ENCODE data around the gene MASP2.
"Not testable (repeated sequence)": the region's sequence is repeated elsewhere in the genome, so short reads cannot be mapped to it uniquely, and the experiment has no call there.

MASP2 gene

DNA sequence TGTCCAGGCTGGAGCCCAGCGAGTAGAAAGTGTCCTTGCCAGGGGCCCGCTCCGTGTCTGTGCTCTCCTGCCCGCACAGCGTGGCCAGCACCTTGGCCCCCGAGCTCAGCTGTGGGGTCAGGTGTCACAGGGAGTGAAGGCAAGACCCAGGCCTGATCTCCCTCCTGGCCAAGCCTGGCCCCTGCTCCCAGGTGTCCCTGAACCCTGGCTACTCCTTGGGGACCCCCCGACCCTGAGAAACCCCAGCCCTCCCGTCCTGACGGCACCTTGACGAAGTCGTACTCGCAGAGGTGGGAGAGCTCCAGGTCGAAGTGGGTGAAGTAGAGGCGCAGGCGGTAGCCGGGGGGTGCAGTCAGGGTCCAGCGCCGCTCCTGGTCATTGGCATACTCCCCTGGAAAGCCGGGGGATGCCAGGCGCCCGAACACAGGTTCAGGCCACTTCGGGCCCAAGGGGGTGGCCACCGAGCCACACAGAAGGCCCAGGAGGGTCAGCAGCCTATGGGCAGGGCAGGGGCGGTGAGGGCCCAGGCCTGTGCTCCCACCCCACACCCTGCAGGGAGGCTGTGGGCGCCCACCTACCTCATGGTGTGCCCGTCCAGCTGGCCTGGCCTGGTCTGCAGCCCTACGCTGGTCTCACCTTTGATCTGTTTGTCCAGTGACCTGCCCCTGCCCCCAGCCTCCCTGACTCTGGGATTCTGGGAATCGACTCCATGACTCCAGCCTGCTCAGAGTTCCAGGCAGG lies at the start of gene MASP2:
MASP2 (minus strand) TSS at position 615 of the 741 bp plus-strand sequence; CDS start at position 583, 32 bp downstream.
- in situ Hi-C loops (cut with MboI; ENCODE audit: low sequenced_read_pairs) = loop anchor here (25.0 kb wide), 1 partner anchor 591 kb away; no protein-coding TSS in a partner anchor

DNA sequence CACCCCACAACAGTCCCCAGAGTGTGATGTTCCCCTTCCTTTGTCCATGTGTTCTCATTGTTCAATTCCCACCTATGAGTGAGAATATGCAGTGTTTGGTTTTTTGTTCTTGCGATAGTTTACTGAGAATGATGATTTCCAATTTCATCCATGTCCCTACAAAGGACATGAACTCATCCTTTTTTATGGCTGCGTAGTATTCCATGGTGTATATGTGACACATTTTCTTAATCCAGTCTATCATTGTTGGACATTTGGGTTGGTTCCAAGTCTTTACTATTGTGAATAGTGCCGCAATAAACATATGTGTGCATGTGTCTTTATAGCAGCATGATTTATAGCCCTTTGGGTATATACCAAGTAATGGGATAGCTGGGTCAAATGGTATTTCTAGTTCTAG lies 36.7 kb upstream of the MASP2 start:
- in situ Hi-C loops (cut with MboI; ENCODE audit: low sequenced_read_pairs) = not testable (repeated sequence)

DNA sequence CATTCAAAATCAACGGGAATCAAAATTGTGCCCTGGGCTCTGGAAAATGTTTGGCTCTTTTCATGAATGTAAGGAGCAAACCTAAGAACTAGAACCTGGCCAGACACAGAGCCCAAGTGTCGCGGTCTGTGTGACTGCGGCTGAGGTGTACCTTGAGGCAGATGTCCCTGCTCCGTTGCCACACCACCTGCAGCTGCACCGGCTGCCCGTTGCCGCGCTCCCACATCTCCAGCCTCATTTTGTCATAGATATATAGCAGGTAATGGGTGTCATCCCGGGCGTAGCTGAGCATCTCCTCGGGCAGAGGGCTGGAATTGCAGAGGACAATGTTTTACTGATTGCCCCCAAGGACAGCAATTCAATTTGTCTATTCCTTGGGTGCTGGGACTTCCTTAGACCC lies 33.9 kb upstream of the MASP2 start:
- in situ Hi-C loops (cut with MboI; ENCODE audit: low sequenced_read_pairs) = no loop called here

DNA sequence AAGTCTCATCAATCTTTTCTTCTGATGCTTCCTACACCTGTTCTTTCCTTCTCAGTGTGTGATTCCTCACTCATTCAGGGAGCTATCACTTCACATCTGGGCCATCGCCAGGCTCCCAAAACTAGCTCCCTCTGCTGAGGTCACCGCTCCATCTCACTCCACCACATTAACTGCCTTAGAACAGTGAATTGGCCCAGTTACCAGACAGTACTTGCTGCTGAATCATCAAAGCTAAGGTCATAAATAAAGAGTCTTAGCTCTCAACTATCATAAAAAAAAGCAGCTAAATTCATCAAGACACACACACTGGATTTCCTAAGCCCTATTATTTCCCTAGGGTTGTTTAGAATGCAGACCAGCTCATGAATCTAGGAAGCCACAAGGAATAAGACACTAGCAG lies 31.6 kb upstream of the MASP2 start:
- in situ Hi-C loops (cut with MboI; ENCODE audit: low sequenced_read_pairs) = no loop called here

DNA sequence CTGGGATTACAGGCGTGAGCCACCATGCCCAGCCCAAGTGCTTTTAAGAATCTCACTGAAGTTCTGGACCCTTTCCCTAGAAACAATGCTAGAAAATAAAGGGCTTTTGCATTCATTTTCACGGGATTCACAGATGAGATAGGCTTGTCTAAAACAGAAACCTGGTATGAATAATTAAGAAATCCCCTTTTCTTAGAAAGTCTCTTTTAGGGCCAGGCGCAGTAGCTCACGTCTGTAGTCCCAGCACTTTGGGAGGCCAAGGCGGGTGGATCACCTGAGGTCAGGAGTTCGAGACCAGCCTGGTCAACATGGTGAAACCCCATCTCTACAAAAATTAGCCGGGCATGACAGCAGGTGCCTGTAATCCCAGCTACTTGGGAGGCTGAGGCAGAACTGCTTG lies 26.4 kb upstream of the MASP2 start:
- in situ Hi-C loops (cut with MboI; ENCODE audit: low sequenced_read_pairs) = not testable (repeated sequence)

DNA sequence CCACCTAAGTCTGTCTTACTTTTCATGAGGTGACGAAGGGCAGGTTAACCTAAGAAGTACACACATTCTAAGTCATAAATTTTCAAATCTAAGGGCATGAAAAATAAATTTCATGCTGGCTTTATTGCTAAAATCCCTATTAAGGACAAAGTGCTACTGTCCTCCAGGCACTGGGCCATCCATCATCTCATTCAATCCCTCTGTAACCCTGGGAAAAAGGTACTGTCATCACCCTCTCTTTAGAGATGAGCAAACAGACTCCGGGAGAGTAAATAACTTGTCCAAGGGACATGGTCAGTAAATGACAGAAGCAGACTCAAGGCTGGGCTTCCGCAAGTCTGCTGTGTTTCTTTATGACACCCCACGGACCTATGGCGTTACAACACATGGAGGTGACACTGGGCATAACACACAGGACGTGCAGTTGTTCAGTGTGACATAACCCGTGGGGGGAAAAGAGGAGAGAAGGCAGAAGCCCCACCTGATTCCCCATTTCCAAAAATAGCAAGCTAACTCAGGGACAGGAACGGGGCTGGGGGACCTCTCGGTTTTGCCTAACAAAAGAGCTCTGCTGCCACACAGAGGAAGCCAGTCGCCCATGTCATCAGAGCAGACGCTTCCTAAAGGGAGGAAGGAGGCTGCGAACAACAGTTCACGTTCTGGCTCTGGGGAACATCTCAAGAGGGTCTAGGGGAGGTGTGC lies 25.3 kb upstream of the MASP2 start:
- in situ Hi-C loops (cut with MboI; ENCODE audit: low sequenced_read_pairs) = no loop called here

DNA sequence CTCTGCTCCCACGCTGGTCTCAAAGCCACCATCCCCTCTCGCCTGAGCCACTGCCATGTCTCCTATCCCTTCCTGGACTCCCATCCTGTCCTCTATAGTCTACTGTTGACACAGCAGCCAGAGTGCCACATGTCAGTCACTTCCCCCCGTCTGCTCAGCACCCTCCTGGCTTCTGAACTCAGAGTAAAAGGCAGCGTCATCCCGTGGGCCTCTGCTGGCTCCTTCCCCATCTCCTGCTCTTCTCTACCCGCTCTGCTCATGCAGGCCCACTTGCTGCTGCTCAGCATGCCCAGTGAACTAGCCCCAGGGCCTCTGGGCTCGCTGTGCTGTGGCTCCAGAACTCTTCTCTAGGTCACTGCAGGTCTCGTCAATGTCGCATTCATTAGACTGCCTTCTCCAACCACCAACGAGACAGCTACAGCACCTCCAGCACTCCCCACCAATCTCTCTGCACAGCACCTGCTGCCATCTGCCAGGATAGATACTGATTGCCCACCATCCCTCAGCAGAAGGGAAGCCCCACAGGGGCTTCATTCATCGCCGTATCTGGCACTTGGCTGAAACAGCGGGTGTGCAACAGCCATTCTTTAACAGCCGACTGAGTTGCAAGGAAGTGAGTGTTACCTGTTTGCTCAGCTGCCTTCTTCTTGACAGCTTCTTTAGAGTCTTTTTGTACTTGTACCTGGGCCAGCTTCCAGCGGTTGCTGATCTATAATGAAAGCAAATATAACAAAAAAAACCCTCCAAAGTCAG lies 24.6 kb upstream of the MASP2 start:
- in situ Hi-C loops (cut with MboI; ENCODE audit: low sequenced_read_pairs) = no loop called here

DNA sequence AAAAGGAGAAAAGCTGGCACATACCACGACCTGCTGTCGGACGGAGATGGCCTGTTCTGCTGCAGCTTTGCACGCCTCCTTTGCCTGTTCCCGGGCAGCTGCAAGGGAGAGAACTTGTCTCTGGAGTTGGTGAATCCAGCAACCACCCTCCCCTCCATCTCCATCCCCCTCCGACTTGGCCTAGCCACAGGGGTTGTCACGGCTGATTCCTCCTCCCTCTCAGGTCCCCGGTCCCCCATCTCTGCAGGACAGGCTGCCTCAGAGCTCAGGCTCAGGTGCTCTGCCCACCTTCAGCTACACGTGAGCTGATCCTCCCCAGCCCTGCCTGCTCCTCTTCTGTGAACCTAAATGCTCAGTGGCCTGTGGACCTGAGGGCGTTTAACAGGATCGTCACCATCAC lies 23.8 kb upstream of the MASP2 start:
- in situ Hi-C loops (cut with MboI; ENCODE audit: low sequenced_read_pairs) = no loop called here

DNA sequence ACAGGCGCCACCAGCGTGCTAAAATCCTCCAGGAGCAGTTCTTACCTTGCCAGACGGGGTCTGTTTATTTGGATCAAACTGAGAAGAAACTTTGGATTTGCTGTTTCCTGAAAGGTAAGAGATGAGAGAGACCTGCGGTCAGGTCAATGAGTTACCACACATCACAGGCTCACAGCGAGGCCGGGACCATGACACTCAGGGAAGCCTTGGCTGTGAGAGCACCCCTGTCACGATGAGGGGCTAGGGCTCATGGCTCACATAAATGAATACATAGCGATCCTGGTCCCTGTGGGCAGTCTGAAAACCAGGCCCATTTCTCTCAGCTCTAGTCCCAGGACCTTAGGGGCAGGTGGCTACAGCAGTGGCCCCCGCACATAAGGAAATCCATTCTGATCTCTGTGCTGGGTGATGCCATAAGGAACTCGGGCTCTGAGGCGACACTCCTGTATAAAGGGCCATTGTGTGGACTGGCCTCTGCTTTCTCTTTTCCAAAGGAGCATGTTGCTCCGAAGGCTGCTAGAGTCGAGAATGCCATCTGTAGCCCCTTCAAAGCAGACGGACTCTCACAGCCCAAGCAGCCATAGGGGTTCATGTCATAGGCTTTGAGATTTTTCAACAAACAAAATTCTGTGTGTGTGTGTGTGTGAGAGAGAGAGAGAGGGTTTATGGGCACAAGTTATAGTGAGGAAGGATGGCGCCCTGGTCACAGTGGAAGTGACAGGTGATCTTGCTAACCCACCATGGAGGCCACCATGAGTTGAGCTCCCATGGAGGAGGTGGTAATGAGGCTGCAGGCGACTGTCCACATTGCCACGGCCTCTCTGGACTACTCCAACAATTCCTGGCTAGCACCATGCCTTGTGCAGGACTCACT lies 21.8 kb upstream of the MASP2 start:
- in situ Hi-C loops (cut with MboI; ENCODE audit: low sequenced_read_pairs) = no loop called here

DNA sequence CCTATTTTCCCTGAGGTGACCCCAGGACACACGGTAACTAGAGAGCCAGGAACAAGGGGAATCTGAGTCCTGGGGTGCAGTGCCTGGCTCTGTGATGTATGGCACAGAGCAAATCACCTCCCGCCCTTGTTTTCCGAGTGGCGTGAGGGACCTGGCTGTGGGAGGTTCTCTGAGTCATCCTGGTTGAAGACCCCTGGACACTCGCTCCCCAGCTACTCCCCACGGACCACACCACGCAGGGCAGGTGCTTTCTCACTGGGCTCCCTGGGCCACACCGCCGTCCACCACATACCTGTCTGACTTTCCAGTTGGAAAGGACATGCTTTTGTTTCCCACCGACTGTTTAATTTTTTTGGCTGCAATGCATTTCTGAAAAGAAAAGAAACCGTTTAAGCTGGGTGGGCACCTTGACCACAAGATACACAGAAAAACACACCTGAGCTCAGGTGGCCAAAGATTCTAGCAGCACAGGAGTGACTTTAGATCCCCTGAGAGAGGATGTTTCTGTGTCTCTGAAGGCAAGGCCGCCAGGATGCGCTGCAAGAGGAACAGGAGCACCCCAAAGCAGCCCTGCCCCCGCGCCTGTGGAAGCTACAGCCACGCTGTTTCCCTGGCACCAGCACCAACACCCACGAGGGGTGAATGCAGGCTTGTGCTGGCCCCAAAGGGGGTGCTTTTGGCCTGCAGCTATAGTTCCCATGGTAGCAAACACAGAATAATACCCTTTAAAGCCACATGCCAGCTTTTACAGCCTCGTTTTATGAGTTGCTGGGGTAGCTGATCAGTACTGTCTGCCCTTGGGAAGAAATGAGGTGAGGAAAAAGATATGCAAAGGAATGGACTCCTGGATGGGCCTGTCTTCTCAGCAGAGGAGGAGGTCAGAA lies 20.9 kb upstream of the MASP2 start:
- in situ Hi-C loops (cut with MboI; ENCODE audit: low sequenced_read_pairs) = no loop called here

DNA sequence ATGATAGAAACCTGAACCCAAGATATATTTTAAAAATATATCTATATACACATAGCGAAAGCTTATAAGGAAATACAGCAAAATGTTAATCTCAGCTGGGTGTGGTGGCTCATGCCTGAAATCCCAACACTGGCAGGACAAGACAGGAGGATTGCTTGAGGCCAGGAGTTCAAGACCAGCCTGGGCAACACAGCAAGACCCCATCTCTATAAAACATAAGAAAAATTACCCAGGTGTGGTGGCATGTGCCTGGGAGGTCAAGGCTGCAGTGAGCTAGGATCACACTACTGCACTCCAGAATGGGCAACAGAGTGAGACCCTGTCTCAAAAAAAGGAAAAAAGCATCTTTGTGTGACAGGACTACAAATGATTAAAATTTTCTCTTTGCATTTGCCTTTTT lies 18.8 kb upstream of the MASP2 start:
- in situ Hi-C loops (cut with MboI; ENCODE audit: low sequenced_read_pairs) = no loop called here

DNA sequence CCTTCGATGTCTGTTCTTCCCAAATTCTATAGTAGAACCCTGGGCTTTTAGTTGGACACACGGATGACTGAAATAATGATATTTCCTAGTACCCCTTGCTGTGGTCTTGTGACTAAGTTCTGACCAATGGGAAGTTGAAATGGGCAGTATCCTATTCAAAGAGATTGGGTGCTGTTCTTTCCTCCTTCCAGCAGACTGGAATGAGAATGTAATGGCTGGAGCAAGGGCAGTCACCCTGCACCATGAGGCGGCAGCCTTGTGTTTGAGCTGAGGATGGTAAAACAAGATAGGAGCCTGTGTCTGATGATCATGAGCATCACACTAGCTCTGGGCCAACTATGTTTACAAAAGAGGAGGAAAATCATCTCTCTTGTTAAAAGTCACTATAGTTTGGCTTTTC lies 17.9 kb upstream of the MASP2 start:
- in situ Hi-C loops (cut with MboI; ENCODE audit: low sequenced_read_pairs) = no loop called here

DNA sequence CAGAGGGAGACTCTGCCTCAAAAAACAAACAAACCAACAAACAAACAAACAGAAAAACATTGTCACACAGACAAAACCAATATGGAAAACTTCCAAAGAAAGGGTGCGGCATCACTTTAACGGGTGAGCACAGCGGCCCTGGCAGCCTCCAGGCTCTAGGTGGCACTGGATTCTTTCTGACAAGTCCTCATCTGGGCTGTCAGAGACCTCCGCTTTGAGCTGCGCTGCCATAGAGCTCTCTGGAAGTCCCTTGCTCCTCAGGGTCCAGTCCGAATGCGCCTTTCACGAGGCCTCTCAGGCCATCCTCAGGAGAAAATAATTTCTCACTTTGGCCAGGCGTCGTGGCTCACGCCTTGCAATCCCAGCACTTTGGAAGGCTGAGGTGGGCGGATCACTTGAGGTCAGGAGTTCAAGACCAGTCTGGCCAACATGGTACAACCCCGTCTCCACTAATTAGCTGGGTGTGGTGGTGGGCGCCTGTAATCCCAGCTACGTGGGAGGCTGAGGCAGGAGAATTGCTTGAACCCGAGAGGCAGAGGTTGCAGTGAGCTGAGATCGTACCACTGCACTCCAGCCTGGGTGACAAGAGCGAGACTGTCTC lies 17.0 kb upstream of the MASP2 start:
- in situ Hi-C loops (cut with MboI; ENCODE audit: low sequenced_read_pairs) = not testable (repeated sequence)

DNA sequence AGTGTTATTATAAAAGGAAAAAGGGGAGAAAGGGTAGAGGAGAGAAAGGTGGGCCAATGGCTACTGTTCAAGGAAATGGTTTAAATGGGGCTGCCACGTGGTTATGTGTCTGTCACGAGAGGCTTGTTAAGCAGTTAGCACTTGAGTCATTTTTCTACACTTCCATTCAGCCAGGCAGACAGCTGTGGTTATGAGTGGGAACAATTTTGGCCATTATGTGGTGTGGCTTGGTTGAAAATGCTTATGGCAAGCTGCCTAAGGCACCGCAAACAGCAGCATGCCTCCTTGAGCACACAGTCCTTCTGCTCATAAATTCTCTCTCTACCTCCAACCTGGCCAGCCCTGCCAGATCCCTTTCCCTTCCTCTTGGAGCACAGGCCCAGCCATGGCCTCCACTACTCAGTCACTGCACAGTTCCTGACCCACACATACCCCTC lies 15.9 kb upstream of the MASP2 start:
- in situ Hi-C loops (cut with MboI; ENCODE audit: low sequenced_read_pairs) = no loop called here

DNA sequence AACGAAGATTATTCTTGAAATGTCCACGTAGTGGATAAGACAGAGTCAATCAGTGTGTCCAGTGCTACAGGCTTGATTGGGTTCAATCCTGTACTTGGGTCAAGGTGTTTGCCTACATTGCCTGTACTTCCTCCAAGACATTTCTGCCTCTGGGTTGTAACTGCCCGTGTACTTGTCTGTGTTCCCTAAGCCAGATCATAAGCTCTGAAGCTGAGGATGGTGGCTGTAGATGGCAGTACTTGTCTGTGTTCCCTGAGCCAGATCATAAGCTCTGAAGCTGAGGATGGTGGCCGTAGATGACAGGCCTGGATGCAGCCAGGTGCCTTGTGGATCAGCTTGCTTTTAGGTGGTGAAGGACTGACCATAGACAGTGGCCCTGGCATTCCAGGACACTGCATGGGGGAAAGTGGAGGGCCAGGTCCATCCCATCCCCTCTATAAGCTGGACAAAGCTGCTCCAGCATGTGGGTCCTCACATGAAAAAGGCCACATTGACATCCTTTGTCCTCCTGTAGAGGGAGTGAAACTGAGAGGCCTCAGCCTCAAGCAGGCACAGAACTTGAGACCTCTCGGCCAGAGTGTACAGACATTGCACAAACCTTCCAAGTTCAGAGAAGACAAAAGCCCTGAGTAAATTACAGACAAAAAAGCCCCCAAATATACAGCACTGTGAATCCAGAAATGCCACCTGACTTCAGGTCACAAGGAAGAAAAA lies 14.8 kb upstream of the MASP2 start:
- in situ Hi-C loops (cut with MboI; ENCODE audit: low sequenced_read_pairs) = no loop called here

DNA sequence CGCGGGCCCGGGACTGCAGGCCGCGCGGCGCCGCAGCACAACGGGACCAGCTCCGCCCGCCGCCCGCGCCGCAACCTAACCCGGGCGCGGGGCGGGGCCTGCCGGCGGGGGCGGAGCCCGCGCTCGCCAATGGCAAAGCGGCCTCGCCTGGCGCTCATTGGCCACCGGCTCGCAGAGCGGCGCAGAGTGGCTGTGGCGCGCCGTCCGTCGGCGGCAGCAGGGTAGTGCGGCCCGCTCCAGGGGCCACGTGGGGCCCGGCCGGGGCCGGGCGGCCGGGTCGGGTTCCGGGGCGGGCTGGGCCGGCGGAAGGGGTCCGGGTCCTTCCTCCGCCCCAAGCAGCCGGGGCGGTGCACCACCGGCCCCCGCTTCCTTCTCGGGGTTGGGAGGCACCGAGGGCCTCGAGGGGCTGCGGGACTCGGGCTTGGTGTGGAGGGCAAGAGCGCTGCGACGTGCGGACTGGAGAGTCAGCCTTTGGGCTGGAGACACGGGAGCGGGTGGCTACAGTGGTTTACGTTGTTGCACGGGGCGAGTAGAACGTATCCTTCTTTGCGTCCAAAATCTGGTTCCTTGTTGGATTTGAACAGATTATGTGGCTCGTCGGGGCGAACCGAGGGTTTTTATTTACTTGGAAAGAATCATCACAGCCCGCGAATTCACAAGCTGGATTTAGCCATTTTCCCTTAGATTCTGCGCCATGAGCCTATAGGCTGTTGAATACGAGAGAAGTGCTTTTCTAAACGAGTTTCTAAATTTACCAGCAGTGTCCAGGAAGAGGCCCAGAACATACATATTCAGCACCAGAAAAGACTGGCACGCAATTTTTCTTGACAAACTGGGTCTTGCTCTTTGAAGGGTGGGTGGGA lies 13.2 kb upstream of the MASP2 start, which contains the start of gene SRM:
SRM (minus strand) TSS at position 51 of the 863 bp plus-strand sequence. CDS start 75 bp downstream, outside the sequence.
- in situ Hi-C loops (cut with MboI; ENCODE audit: low sequenced_read_pairs) = no loop called here

DNA sequence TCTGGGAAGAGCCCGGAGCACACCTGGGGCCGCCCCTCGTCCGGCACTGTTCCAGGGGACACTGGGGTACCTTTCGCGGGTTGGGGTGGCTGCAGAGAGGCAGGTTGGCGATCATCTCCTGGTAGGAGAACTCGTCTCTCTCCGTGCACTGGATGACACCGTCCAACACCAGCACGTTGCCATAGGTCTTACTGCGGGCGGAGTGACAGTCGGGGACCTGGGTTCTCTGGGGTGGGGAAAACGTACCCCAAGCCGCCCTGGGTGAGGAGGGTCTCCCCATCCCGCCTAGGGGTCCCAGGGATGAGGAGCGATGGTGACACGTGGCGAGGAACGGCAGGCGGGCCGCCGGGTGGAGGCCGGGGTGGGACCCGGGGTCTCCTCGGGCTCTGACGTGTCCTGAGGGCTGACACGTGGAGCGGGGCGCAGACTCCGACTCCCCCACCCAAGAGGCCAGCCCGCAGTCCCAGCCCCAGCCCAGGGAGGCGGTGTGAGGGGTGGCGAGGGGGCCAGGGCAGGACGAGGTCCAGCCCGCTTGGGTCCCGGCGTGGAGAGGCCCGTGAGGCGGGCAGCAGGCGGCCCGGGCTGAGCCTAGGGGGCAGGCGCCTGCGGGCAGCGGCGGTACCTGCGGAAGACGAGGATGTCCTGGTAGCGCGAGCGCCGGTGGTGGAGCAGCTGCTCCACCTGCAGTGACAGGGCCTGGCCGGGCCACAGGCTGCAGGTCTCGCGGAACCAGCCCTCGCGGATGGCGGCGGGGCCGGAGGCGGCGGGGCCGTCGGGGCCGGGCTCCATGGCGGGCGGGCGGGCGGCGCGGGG lies 12.3 kb upstream of the MASP2 start:
- in situ Hi-C loops (cut with MboI; ENCODE audit: low sequenced_read_pairs) = no loop called here
